ENCODE data around the gene WDR59.

The WDR59 gene

DNA sequence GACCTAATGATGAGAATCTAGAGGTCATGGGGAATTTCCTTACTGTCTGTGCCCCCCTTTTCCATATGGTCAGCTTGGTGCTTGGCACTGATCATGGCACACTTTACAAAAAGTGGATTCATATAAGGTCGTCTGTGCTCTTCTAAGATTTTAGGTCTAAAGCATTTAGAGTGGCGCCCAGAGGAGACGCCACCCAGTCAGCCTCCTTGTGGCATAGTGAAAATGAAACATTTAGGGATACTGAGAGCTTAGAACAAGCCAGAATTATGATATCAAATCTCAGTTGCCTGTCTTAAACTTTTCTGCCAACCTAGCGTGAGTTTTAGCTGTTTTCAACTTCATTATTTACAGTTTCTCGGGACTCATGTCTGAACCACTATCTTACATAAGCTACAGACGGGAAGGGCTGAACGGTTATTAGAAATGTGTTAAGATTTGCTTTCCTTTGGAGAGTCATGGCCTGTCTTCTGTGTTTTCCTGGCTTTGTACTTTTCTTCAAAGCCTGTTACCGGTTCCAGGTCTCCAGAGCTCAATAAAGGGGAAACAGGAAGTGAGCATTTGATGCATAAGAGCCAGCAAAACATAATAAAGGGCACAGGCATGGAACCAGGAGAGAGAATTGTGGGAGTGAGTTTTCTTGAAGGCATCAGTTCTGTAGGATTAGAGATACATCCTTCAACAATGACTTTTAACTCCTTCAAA is 27.6 kb upstream of the WDR59 start:
- DNase-seq (ENCODE audit: low spot score), result no peak
- H3K4me1 ChIP-seq (ENCODE audit: insufficient read depth, poor library complexity, severe bottlenecking), result peaks cover 39% of the 10 kb centered on the region
- no peak for ATAC-seq (ENCODE audit: low read depth)
- H3K9me3 ChIP-seq (ENCODE audit: severe bottlenecking), result no peaks in the 10 kb centered on the region
- TF ChIP-seq, protein P1, sequence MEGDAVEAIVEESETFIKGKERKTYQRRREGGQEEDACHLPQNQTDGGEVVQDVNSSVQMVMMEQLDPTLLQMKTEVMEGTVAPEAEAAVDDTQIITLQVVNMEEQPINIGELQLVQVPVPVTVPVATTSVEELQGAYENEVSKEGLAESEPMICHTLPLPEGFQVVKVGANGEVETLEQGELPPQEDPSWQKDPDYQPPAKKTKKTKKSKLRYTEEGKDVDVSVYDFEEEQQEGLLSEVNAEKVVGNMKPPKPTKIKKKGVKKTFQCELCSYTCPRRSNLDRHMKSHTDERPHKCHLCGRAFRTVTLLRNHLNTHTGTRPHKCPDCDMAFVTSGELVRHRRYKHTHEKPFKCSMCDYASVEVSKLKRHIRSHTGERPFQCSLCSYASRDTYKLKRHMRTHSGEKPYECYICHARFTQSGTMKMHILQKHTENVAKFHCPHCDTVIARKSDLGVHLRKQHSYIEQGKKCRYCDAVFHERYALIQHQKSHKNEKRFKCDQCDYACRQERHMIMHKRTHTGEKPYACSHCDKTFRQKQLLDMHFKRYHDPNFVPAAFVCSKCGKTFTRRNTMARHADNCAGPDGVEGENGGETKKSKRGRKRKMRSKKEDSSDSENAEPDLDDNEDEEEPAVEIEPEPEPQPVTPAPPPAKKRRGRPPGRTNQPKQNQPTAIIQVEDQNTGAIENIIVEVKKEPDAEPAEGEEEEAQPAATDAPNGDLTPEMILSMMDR (IDR thresholded peaks at IDR 0.05; ENCODE audit: poor library complexity, severe bottlenecking), result no peak
- no peak overlapping the region for H3K4me3 ChIP-seq (ENCODE audit: severe bottlenecking)
- no peaks in the 10 kb centered on the region for H3K27me3 ChIP-seq (ENCODE audit: insufficient read depth, poor library complexity, severe bottlenecking)
- H3K36me3 ChIP-seq (ENCODE audit: low read depth), result no peaks in the 10 kb centered on the region; the same call in none of the 2 replicates
- peak overlapping the region; percentile 83 for H3K27ac ChIP-seq (ENCODE audit: poor library complexity, severe bottlenecking)

DNA sequence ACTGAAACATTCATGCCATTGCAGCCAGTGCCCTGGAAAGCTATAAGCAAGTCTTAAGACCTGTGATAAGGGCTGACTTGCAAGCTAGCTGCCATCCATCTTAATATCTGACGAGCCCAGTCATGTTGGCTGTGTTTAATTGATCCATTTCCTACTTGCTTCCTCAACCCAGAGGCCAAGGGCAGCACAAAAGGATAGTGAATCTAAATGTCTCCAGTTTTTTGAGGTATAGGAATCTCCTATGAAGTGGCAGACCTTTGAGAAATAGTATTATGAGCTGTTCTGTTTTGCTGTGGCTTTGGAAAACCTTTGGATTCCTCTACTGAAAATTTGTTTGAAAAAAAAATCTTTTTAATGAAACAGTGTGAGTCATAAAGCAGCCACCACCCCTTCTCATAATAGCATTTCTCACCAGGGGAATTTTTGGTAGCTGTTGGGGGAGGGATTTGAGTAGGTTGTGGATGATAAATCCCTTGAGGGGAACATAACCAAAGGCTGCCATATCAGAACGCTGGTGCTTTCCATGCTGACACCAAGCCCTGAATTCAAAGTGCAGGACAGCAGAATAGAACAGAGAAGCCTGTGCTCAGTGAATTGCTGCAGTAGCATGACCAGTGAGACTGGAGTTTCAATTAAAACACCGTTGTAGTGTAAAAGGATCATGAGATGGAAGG is 26.8 kb upstream of the WDR59 start:
- Histone ChIP-seq H3K4me3 (ENCODE audit: severe bottlenecking) (no peak overlapping the region), H3K4me1 (ENCODE audit: insufficient read depth, poor library complexity, severe bottlenecking) (peaks cover 32% of the 10 kb centered on the region), H3K36me3 (ENCODE audit: low read depth) (no peaks in the 10 kb centered on the region; the same call in none of the 2 replicates), H3K9me3 (ENCODE audit: severe bottlenecking) (no peaks in the 10 kb centered on the region), H3K27me3 (ENCODE audit: insufficient read depth, poor library complexity, severe bottlenecking) (no peaks in the 10 kb centered on the region), H3K27ac (ENCODE audit: poor library complexity, severe bottlenecking) (peak overlapping the region; percentile 83)
- TF ChIP-seq, protein P1 (IDR thresholded peaks at IDR 0.05; ENCODE audit: poor library complexity, severe bottlenecking), result no peak
- DNase-seq (ENCODE audit: low spot score) (no peak), ATAC-seq (ENCODE audit: low read depth) (peak; percentile 93)

DNA sequence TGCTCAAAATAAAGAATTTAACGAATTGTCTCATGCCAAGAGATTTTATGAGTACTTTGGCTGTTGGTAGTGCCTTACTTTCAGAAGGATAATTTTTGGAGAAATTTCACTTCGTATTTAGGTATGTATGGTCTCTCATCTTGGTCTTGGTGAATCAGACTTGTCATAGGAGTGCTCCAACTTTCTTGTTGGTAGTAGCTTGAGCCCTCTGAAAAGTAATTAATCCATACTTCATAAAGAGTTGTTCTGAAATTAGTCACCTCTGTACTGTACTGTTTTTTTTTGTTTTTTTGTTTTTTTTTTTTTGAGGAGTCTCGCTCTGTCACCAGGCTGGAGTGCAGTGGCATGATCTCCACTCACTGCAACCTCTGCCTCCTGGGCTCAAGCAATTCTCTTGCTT is 25.5 kb upstream of the WDR59 start:
- peaks cover 31% of the 10 kb centered on the region for H3K4me1 ChIP-seq (ENCODE audit: insufficient read depth, poor library complexity, severe bottlenecking)

DNA sequence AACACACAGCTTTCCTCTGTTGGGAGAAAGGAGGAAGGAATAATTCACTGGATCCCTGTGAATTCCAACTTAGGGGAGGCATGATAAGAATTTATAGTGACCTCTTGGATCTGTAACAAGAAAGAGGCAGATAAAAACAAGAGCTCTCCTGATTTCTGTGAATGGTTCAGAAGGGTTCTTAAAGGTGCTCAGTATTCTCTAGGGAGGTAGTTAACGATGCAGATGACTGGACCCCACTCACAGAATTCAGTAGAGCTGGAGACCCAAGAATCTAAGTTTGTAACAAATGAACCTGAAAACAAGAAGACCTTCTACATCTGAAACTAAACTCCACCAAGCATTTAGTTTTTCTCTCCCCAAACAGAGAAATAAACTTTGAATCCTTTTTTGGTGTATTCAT is 22.5 kb upstream of the WDR59 start:
- DNase-seq (ENCODE audit: low spot score) (no peak), ATAC-seq (ENCODE audit: low read depth) (no peak)
- Histone ChIP-seq H3K27ac (ENCODE audit: poor library complexity, severe bottlenecking) (no peak overlapping the region), H3K36me3 (ENCODE audit: low read depth) (peaks cover 6% of the 10 kb centered on the region; the same call in 1 of the 2 replicates), H3K4me1 (ENCODE audit: insufficient read depth, poor library complexity, severe bottlenecking) (peaks cover 23% of the 10 kb centered on the region), H3K27me3 (ENCODE audit: insufficient read depth, poor library complexity, severe bottlenecking) (no peaks in the 10 kb centered on the region), H3K4me3 (ENCODE audit: severe bottlenecking) (no peak overlapping the region), H3K9me3 (ENCODE audit: severe bottlenecking) (no peaks in the 10 kb centered on the region)
- TF ChIP-seq, protein P1 (IDR thresholded peaks at IDR 0.05; ENCODE audit: poor library complexity, severe bottlenecking), result no peak

More for the DNA sequence above, 25.5 kb upstream of the WDR59 start:
- TF ChIP-seq, protein P1 (IDR thresholded peaks at IDR 0.05; ENCODE audit: poor library complexity, severe bottlenecking), result no peak
- Histone ChIP-seq H3K27ac (ENCODE audit: poor library complexity, severe bottlenecking) (peak overlapping the region; percentile 83), H3K27me3 (ENCODE audit: insufficient read depth, poor library complexity, severe bottlenecking) (no peaks in the 10 kb centered on the region), H3K4me3 (ENCODE audit: severe bottlenecking) (no peak overlapping the region), H3K36me3 (ENCODE audit: low read depth) (no peaks in the 10 kb centered on the region; the same call in none of the 2 replicates), H3K9me3 (ENCODE audit: severe bottlenecking) (no peaks in the 10 kb centered on the region)
- ATAC-seq (ENCODE audit: low read depth) (no peak), DNase-seq (ENCODE audit: low spot score) (no peak)
